Lung (tissue), 12 donors: ENCODE measurements around the gene LCA5. TPM values are rescaled to one million over a fixed set of nuclear protein-coding genes. Genes with fewer than 3 reads are reported as not detected.
A peak's percentile ranks its signal among the peaks of the same experiment; 100 is the strongest.

Source experiments
- ATAC-seq: fragments of 200-7000 bp; cut with Tn5 transposase; one replicate; pipeline ENCODE4 v1.9.1; 2020; ENCODE audit warnings: moderate number of reproducible peaks; ENCODE audit not compliant: insufficient read depth, low FRiP score
- DNase-seq, 3 donors: peaks; one replicate each; pipeline ENCODE4 v3.0.0-alpha.2; 2013 to 2017
- H3K27ac ChIP-seq, 2 donors: one replicate each; pipeline ENCODE4 v1.5.1; 2013; ENCODE audit warnings: mild to moderate bottlenecking in 2 of 2, moderate library complexity in 2 of 2, control low read depth in 1 of 2, inconsistent platforms in 1 of 2, low read depth in 1 of 2, low read length in 1 of 2
- H3K27me3 ChIP-seq, 3 donors: one replicate each; pipeline ENCODE4 v1.5.1; 2013; ENCODE audit warnings: low read length in 2 of 3; ENCODE audit not compliant: control insufficient read depth in 3 of 3, insufficient read depth in 3 of 3
- H3K36me3 ChIP-seq, 4 donors: one replicate each; pipeline ENCODE4 v1.5.1; 2013; ENCODE audit warnings: low read length in 4 of 4, mild to moderate bottlenecking in 1 of 4, moderate library complexity in 1 of 4; ENCODE audit not compliant: control insufficient read depth in 4 of 4, insufficient read depth in 4 of 4
- H3K4me1 ChIP-seq, 5 donors: one replicate each; pipeline ENCODE4 v1.5.1; 2013; ENCODE audit warnings: low read length in 5 of 5, mild to moderate bottlenecking in 2 of 5, moderate library complexity in 1 of 5; ENCODE audit not compliant: control insufficient read depth in 5 of 5, insufficient read depth in 5 of 5
- H3K4me3 ChIP-seq: one replicate; pipeline ENCODE4 v1.5.1; 2013; ENCODE audit warnings: mild to moderate bottlenecking, control low read depth, moderate library complexity
- H3K9ac ChIP-seq, 2 donors: one replicate each; pipeline ENCODE4 v1.5.1; 2013; ENCODE audit warnings: low read length in 2 of 2, control low read depth in 1 of 2; ENCODE audit not compliant: insufficient read depth in 1 of 2
- H3K9me3 ChIP-seq, 4 donors: one replicate each; pipeline ENCODE4 v1.5.1; 2013; ENCODE audit warnings: low read length in 3 of 4, mild to moderate bottlenecking in 1 of 4, moderate library complexity in 1 of 4; ENCODE audit not compliant: control insufficient read depth in 4 of 4, insufficient read depth in 3 of 4
- WGBS, 2 donors: extraction: QIAGEN DNeasy Blood & Tissue Kit; methylation state at CpG; one replicate each; pipeline ENCODE4 v1.1.7; 2013; 5-methylcytosine and 5-hydroxymethylcytosine counted together
- polyA plus RNA-seq, 2 donors: library from polyadenylated mRNA; stranded (reverse); fragments of 200-250 nt; gene quantifications; one replicate each; pipeline ENCODE4 v1.2.1, GENCODE V29; 2013
- total RNA-seq, 2 donors: library from RNA; depleted of rRNA in 1 of 2; stranded (reverse); fragments of >200 nt in 1 of 2; gene quantifications; one replicate each; pipeline ENCODE4 v1.2.1, GENCODE V29; 2014 to 2021
- TF ChIP-seq, protein P1 (sequence below): IDR thresholded peaks from 2 replicates; pipeline ENCODE4 v1.5.1; 2012; ENCODE audit warnings: mild to moderate bottlenecking; ENCODE audit errors: control extremely low read depth, extremely low read depth
- donor health status: control.
- donor health status: control.
- donor health status: Bipolar disorder and iron deficiency.
- donor health status: healthy.
- donor health status: DM: yes; HTN: yes; CAD: no.

LCA5 gene
- total and polyA plus RNA-seq, 4 donors: 1.6 to 27.3 (median 5.0) TPM

- peaks cover 0 to 8% (median 2%) of the 10 kb centered on the region in 4 donors for H3K36me3 ChIP-seq
- ATAC-seq (no peak), DNase-seq (peak in 1 of 3 donors; percentile 7)
- no peaks in the 10 kb centered on the region for H3K27me3 ChIP-seq
- peaks cover 0 to 2% (median 0%) of the 10 kb centered on the region in 5 donors for H3K4me1 ChIP-seq
- WGBS, 2 donors: 31 to 42% methylated on average over 1 of the region's 1 CpG
- H3K9ac ChIP-seq: no peak overlapping the region
- no peaks in the 10 kb centered on the region for H3K9me3 ChIP-seq
- H3K4me3 ChIP-seq: no peak overlapping the region
- no peak overlapping the region for H3K27ac ChIP-seq
- TF ChIP-seq, protein P1, sequence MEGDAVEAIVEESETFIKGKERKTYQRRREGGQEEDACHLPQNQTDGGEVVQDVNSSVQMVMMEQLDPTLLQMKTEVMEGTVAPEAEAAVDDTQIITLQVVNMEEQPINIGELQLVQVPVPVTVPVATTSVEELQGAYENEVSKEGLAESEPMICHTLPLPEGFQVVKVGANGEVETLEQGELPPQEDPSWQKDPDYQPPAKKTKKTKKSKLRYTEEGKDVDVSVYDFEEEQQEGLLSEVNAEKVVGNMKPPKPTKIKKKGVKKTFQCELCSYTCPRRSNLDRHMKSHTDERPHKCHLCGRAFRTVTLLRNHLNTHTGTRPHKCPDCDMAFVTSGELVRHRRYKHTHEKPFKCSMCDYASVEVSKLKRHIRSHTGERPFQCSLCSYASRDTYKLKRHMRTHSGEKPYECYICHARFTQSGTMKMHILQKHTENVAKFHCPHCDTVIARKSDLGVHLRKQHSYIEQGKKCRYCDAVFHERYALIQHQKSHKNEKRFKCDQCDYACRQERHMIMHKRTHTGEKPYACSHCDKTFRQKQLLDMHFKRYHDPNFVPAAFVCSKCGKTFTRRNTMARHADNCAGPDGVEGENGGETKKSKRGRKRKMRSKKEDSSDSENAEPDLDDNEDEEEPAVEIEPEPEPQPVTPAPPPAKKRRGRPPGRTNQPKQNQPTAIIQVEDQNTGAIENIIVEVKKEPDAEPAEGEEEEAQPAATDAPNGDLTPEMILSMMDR: no peak
Measured at GRCh38 chr6:79498842-79499241, 38.4 kb downstream of the LCA5 start.

- no peaks in the 10 kb centered on the region for H3K9me3 ChIP-seq
- 92 to 96% methylated on average over 10 of the region's 10 CpGs for WGBS, 2 donors
- H3K27ac ChIP-seq: no peak overlapping the region
- peaks cover 0 to 2% (median 0%) of the 10 kb centered on the region in 5 donors for H3K4me1 ChIP-seq
- no peak overlapping the region for H3K9ac ChIP-seq
- TF ChIP-seq, protein P1: no peak
- no peak overlapping the region for H3K4me3 ChIP-seq
- no peak for ATAC-seq
- peaks cover 0 to 8% (median 3%) of the 10 kb centered on the region in 4 donors for H3K36me3 ChIP-seq
- no peaks in the 10 kb centered on the region for H3K27me3 ChIP-seq
- no peak for DNase-seq
Measured at GRCh38 chr6:79495246-79495645, 42.0 kb downstream of the LCA5 start.

GRCh38 chr6:79494841-79495240 is 42.4 kb downstream of the LCA5 start:
- H3K9ac ChIP-seq: no peak overlapping the region
- no peak overlapping the region for H3K27ac ChIP-seq
- DNase-seq: no peak
- peaks cover 0 to 2% (median 0%) of the 10 kb centered on the region in 5 donors for H3K4me1 ChIP-seq
- no peaks in the 10 kb centered on the region for H3K27me3 ChIP-seq
- H3K4me3 ChIP-seq: no peak overlapping the region
- TF ChIP-seq, protein P1: no peak
- H3K9me3 ChIP-seq: no peaks in the 10 kb centered on the region
- peaks cover 0 to 8% (median 3%) of the 10 kb centered on the region in 4 donors for H3K36me3 ChIP-seq
- 92 to 95% methylated on average over 5 of the region's 5 CpGs for WGBS, 2 donors
- ATAC-seq: no peak

DNA sequence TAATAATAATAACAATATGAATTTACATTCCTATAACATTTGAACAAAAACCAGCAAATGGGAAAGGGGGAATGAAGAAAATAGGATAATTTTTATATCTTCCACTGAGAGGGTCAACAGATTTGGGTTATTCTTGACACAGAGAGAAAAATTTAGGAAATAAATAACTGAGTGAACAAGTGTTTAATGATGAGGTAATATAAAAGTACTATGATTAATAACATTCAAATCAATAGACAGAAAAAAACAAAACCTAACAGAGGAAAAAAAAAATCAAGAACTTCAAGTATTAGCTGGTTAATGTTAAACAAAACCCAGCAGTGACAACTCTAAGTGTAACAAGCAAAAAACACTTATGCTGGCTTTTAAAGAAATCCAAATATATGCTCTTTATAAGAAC is 66.5 kb downstream of the LCA5 start:
- no peak for DNase-seq
- Histone ChIP-seq H3K9me3 (no peaks in the 10 kb centered on the region), H3K27me3 (no peaks in the 10 kb centered on the region), H3K4me1 (peaks cover 0 to 19% (median 7%) of the 10 kb centered on the region in 5 donors), H3K27ac (no peak overlapping the region), H3K4me3 (no peak overlapping the region), H3K9ac (no peak overlapping the region), H3K36me3 (no peaks in the 10 kb centered on the region)
- ATAC-seq: no peak
- TF ChIP-seq, protein P1: no peak
